Activated T-cell treated with anti-CD3 and anti-CD28 coated beads for 48 hours (primary cell): ENCODE measurements around the gene RASA3.

Experiments
- DNase-seq: peaks from one replicate; pipeline ENCODE4 v3.0.0-alpha.2; 2020; ENCODE audit warnings: low read depth

RASA3 gene

DNA sequence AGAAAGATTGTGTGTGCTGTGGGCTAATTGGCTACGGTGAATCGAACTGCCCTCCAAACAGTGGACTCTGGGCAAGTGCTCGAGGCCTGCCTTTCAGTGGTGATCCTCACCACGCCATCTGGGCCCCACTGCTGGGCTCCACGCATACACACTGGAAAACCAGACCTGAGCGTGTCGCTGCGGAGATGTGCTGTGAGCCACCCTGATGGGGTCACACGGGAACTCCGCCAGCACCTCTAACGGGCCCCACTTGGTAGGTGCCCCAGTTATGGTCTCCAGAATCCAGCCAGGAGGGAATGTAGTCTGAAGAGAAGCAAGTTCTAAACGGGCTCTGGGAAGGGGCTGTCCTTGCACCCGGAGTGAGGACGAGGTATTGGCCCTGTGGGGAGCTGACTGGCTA, 197.8 kb downstream of the RASA3 start:
- no peak for DNase-seq

DNA sequence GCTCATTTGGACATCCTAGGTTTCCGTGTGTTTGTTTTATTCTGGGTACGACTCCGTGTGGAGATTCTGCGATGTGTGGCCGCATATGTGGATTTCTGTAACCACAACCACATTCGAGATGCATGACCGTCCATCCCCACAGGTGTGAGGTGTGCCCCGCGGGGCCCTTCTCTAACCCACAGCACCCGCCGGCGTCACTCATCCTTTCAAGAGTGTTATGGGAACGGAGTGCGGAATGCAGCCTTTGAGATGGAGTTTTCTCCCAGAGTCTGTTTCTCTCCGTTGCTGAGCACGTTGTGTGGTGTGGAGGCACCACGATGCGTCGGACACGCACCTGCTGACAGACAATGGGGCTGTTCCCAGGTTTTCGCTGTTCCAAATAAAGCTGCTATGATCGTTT, 198.5 kb downstream of the RASA3 start:
- no peak for DNase-seq

DNA sequence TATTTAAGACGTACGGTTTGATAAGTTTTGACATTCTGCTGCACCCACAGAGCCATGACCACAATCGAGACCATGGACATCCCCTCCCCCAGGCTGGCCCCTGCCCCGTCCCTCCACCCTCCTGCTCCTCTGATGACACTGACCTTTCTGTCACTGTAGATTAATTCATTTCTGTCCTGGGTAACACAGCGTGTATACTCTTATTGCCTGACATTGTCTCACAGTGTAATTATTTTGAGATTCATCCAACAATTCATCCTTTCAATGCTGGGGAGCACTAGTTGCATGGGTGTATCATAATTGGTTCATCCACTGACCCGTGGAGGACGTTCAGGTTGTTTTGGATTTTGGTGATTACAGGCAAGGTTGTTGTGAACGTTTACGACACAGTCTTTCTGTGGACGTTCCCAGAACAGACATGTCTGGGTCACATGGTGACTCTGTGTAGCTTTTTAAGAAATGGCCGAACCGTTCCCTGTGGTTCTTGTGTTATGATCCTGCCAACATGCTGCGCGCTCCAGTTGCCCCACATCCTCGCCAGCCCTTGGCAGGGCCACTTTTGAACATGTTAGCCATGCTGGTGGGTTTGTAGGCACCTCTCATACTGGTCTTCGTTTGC, 200.5 kb downstream of the RASA3 start:
- DNase-seq = no peak

DNA sequence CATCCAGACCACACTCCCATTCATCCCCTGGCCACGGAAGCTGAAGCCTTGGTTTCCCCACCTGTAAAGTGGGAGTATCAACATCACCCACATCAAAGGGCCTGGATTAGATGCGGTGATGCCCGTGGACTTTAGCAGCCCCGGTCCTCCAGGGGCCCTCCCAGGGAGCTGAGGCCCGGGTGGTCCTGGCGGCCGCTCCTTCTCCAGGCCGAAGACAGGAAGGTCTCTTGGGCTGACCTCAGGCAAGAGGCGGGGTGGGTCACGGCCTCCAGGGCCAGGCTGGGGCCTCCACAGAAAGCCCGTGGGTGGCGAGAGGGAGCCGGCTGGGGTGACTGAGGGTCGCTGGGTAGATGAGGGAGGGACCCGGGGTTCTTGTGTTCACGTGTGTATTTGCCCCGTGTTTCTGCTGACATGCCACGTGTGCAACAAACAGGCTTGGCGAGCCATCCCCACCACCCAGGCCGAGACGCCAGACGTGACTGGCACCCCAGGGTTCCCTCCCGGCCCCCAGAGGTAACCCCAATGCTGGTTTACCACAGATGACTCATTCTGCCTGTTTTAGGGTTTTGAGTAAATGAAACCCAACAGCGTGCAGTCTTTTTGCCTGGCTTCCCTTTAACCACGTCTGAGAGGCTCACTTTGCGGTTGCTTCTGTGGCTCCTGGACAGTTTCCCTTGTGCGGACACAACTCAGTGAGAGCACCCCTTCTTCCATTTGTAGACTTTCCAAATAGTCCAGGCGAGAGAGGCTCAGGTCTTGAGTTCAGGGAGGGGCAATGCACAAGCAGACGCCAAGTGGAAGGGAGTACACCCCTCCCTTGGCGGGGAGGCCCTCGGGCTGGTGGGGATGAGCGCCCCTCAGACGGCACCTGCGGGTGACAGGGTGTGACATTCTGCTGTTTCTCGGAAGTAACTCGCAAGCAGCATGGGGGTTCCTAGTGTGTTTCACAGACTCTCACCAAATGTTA, 201.5 kb downstream of the RASA3 start:
- peak; percentile 36 for DNase-seq

DNA sequence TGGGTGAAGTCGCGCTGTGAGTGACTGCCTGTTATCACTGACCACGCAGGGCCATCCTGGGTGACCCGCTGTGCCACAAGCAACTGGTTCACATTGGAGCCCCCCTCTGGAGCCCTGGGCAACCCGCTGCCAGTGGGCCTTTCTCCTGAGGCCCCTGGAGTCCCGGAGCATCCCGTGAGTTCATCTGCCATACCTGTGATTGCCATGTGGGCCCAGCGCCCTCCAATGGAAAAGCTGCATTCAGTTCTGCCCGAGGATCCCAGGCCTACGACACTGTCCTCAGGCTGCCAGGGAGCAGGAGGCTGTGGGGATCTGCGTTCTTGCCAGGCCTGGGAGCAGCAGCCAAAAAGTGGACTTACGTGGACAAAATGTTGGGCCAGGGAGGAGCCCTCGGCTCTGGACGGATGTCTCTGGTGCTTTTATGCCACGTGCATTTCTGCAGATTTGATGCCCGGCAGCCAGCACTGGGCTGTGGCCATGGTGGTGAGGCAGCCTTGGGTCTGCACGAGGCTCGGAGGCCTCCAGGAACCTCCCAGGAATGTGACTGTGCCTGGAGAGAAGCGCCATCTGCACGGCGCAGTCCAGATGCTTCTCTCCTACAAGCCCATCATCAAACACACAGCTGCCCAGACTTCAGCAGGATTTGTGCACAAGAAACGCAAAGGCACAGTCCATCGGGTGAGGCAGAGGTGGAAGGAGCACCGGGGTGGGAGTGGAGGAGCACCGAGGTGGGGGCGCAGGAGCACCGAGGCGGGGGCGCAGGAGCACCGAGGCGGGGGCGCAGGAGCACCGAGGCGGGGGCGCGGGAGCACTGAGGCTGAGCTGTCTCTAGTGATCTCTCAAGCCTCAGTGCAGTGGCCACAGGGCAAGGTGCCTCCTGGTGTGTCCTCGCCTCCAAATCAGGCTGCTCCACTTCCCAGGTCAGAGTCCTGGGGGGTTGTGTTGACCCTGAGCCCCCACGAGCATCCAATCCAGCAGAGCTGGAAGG, 202.5 kb downstream of the RASA3 start:
- DNase-seq = no peak

DNA sequence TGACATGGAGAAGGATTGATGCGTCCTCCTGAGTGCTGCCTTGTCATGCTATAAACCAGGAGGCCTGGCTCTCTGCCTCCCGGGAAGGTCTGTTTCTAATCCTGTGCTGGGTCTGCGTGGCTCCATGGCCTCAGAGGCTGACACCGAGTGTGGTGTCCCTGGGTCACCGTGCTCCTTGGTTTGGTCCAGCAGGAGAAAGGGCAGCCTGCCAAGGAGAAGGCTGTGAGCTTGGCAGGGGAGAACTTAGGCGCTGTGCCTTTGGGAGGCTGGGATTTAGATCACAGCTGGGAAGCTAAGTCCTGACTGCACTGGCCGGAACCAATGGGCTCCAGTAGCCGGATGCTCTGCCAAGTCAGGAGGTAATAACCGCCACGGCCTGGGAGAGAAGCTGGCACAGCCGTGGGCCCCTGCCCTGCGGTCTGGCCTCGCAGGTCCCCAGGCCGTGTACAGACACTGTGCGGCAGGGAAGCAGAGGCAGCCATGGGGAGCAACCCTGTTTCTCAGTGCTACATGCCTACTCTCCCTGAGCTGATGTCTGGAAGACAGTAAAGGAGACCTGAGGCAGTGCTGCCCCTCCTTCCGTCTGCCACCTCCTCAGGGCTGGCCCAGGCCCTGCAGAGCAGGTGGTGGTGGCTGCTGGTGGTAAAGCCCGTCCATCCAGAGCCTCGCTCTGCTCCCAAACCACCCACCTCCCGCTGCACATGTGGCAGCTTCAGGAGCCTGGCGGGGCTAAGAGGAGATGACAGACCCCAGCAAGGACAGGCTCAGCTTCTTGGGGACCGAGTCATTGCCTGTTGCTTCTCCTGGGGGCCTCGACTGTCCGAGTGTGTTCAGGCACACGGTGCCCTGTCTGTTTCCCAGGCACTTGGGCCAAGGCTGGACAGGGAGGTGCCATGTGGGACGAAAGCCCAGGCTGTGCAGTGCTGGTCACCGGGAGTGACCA, 203.5 kb downstream of the RASA3 start:
- DNase-seq = no peak
